ELR (cell line): ENCODE measurements around the gene CDH23.
"Not testable (repeated sequence)": the region's sequence is repeated elsewhere in the genome, so short reads cannot be mapped to it uniquely, and the experiment has no call there.

Source experiments
- DNase-seq: peaks from one replicate; pipeline ENCODE4 v3.0.0-alpha.2; 2015; ENCODE audit warnings: low read depth

CDH23 gene

GRCh38 chr10:71584461-71584860, 187.7 kb downstream of the CDH23 start:
- DNase-seq = no peak

DNA sequence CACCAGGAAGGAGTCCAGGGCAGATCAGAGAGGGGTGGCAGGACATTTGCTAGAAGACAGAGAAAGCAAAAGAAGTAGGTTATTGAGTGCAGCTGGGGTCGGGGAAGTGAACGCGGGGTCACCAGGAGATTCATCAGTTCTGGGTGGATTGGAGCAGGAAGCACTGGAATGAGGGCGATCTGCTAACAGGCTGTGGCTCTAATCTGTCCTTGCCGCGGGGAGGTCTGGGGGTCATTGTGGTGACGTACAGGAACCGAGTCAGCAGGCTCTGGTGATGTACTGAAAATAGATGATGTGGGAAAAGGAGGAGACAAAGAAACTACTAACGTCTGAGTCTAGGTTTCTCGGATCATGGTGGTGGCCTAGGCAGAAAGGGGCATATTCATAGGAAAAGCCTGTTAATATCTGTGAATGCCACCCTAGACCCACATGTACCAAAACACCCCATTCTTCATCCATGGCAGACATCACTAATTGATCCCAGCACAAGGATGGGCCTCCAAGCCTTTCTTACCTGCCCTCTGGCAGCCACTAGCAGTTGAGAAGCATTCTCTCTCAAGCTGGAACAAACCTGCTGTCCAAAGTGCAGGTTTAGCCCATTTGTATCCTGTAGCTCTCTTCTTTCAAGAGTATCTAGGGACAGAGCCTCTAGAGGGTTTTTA, 188.3 kb downstream of the CDH23 start:
- no peak for DNase-seq

DNA sequence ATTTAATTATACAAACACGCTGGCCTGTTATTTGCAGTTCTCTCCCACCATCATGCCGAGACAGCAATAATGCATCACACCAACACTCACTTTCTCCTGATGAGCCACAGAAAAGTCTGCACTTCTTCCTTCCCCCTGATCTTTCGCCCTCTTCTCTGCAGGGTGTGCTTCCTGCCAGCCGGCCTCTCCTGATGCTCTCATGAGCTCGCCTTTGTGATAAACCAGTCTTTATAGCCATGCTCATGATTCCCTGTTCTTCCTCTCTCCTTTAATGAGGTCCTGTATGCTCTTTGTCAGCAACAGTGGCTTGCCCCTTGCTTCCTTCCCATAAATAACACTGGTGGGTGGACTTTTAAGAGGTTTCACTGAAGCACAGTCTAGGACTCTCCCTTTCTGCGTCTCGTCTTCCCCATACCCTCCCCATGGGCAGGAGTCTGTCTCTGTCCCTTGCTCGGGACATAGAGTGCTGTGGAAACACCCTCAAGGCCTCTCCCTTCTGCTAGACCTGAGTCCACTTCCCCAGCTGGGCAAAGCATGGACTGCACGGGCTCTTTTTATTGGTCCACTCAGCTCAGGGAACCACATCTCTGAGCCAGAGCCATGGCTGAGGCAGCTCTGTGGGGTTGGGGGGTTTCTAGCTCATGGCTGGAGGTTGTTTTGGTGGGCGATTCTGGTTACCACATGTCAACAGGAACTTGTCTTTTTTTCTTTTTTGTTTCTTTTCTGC, 189.0 kb downstream of the CDH23 start:
- DNase-seq = no peak

- DNase-seq = no peak
These were observed 191.3 kb downstream of the CDH23 start for GRCh38 chr10:71587941-71588573.

GRCh38 chr10:71588685-71589084, 192.0 kb downstream of the CDH23 start:
- no peak for DNase-seq

GRCh38 chr10:71589617-71590551, 193.2 kb downstream of the CDH23 start:
- DNase-seq = no peak

DNA sequence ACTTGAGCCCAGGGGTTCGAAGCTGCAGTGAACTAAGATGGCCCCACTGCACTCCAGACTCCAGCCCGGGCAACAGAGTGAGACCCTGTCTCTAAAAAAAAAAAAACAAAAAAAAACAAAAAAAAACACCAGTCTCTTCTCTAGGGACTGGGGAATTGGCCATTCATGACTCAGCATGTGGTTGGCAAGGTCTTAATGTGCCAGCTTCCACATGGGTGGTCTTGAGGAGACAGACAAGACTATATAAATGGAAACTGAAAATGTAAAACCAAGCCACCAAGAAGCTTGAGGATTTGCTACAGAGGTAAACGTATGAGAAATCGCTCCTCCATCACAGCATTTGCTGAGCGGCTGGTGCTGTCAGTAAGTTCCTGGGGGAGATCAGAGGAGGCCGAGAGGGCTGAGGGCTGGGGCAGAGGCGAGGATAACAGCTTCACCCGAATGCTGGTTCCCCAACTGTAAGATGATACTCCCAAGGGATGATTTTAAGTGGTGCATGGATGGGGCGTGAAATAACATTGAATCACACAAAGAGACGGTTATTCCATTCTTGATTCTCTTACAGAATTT, 194.1 kb downstream of the CDH23 start:
- no peak for DNase-seq

- no peak for DNase-seq
These were observed 198.3 kb downstream of the CDH23 start for GRCh38 chr10:71594934-71595571.

DNA sequence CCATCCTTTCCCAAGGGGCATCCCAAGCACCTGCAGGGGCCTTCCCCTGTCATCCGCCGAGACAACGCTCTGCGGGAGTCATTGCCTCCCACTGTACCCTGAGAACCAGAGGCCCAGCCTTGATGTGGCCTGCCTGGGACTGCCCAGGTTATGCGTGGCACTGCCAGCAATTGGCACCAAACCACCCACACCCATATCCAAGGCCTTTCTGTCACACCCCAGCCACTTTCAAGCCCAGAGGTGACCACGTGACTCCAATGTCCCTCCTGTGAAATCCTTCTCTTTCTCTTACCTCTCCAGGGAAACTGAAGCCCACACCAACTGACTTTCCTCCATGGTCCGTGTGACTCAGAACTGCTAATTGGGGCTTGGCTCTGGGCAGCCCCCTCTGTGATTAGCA, 198.9 kb downstream of the CDH23 start:
- DNase-seq = no peak

- DNase-seq = no peak
These were observed 199.4 kb downstream of the CDH23 start for GRCh38 chr10:71596127-71596526.

GRCh38 chr10:71596759-71597158, 200.0 kb downstream of the CDH23 start:
- DNase-seq = no peak

- DNase-seq = no peak
These were observed 201.2 kb downstream of the CDH23 start for GRCh38 chr10:71597821-71598498.

- DNase-seq = no peak
These were observed 201.9 kb downstream of the CDH23 start for GRCh38 chr10:71598621-71599055.

- DNase-seq = no peak
These were observed 202.8 kb downstream of the CDH23 start for GRCh38 chr10:71599518-71599917.

DNA sequence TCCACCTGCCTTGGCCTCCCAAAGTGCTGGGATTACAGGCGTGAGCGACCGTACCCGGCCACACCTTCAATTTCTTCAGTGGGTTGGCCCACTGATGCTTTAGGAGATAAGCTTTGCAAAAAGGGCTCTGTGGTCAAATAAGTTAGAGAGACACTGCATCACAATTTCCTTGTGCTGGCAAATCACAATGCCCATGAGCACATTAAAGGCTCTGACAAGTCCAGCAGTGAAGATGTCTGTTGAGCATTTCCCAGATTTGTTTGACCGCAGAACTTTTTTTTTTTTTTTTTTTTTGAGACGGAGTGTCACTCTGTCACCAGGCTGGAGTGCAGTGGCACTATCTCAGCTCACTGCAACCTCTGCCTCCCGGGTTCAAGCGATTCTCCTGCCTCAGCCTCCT, 203.5 kb downstream of the CDH23 start:
- not testable (repeated sequence) for DNase-seq

GRCh38 chr10:71600849-71601248, 204.1 kb downstream of the CDH23 start:
- peak; percentile 70 for DNase-seq

- no peak for DNase-seq
These were observed 204.6 kb downstream of the CDH23 start for GRCh38 chr10:71601273-71601672.

DNA sequence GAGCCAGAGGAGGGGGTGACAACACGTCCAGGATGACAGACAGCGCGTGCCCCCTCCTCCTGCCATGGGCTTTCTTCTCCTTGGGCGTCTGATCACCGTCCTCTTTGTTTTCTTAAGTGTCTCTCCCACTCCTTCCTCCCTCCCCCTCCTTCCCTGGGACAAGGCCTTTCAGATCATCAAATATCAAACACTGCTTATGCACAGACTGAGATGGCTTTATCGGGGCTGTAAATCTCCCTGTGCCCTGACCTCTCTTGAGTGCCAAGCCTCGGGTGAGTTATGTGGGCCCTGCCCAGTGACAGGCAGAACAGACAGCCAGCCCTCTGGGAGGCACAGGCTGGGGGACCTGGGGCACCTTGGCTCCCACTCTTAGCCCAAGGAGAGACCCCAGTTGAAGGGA, 206.4 kb downstream of the CDH23 start:
- DNase-seq = no peak

- no peak for DNase-seq
These were observed 207.0 kb downstream of the CDH23 start for GRCh38 chr10:71603754-71604153.

DNA sequence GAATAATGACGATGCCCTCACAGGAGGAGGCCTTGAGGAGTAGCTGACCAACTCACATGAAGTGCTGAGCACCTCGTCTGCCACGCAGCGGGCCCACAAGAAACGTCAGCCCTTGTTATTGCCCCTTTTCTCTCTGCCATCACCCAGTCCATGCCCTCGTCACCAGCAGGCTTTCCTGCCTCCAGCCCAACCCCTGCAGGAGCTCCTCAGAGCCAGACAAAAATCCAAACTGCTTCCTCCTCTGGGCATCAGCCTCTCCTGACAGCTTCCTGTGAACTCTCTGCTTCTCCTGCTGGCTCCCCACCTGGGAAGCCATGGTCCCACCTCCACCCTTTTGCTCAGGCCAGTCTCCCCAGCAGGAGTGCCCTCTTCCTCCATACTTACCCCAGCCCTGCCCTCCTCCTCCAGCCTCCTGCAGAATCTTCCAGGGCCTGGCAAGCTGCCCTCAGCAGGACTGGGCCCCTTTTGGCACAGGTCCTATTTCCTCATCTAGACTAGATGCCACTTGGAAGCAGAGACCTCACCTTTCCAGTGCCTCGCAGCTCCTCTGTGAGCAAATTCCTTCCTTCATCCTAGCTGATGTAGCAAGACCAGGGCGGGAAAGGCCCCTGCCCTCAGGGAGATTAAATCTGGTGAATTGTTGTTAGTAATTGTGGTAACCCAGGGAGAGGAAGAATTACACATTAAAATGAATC, 207.8 kb downstream of the CDH23 start:
- peak; percentile 16 for DNase-seq
